Measurements from ENCODE around the gene CCDC126.
A peak's percentile ranks its signal among the peaks of the same experiment; 100 is the strongest.
"Not testable (repeated sequence)": the region's sequence is repeated elsewhere in the genome, so short reads cannot be mapped to it uniquely, and the experiment has no call there.

Gene CCDC126

GRCh38 chr7:23633417-23633816 lies 36.2 kb downstream of the CCDC126 start:
- no peak for DNase-seq

- no peak for DNase-seq
Observed at GRCh38 chr7:23645822-23646221, 48.6 kb downstream of the CCDC126 start.

DNA sequence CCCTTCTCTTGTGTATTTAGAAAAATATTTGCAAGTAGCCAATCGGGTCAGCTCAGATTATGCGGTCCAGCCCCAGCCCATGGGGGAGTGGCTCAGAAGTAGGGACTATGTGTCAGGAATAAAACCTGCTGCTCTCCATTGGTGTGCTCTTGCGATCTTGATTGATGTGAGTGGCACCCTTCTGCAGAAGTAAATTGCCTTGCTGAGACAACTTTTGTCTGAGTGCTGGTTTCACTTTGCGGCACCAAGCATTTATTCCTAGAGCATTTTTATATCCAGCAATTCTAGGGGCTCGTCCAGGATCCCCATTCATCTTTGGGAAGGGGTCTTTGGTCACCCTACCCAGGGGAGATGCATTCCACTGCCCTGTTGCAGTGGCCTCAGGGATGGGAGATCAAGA lies 56.8 kb downstream of the CCDC126 start:
- no peak for DNase-seq

DNA sequence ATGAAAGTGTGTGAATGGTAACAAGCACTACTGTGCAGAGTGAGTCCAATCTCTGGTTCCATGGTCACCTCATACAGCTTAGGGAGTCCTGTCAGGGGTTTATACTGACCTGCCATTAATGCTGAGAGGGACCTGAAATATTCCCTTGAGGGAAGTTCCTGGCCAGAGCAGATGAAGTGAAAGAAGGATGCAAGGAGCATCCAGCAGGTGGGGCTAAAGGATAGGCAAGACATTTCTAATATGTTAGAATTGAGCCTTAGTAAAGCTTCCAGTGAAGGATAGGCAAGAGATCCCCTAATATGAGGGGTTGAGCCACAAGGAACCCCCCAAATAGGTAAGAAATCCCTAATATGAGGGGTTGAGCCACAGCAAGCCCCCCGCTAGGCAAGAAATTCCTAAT lies 57.3 kb downstream of the CCDC126 start:
- no peak for DNase-seq

DNA sequence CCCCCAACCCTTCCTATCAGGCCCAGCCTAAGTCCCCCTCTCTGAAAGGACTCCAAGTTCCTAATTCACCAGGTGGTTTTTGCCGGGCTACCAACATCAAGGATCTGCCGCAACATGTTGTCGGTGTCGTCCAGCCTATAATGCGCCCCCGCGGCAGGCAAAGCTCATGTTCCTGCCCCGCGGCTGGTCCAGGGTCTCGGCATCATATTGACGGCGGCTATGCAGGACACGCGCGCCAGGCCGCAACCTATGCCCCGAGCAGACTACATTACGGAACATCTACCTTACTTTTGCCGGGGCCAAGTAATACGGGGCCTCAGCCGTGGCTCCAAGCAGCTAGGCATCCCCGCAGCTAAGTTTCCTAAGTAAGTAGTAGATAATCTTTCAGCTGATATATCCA lies 58.3 kb downstream of the CCDC126 start:
- DNase-seq, result no peak

GRCh38 chr7:23658831-23659427 lies 61.7 kb downstream of the CCDC126 start:
- no peak for DNase-seq

DNA sequence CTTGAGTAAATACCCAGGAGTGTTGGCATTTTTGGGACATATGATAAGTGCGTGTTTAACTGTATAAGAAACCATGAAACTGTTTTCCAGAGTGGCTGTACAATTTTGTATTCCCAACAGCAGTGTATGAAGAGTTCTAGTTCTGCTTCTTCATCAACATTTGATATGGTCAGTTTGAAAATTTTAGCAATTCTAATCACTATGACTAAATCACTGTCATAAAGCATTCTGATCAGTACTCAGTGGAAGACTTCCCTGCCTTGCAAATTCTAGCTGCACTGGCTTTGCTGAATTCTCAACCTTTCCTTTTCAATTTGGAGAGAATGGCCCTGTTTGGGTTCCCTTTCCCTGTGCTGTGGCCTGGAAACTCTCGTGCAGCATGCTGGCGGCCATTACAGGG lies 64.2 kb downstream of the CCDC126 start:
- DNase-seq, result no peak

- no peak for DNase-seq
Observed at GRCh38 chr7:23662124-23662983, 65.2 kb downstream of the CCDC126 start.

GRCh38 chr7:23662984-23663313 lies 65.8 kb downstream of the CCDC126 start:
- no peak for DNase-seq

GRCh38 chr7:23664122-23664521 lies 66.9 kb downstream of the CCDC126 start:
- no peak for DNase-seq

GRCh38 chr7:23672033-23672432 lies 74.9 kb downstream of the CCDC126 start:
- DNase-seq, result no peak

DNA sequence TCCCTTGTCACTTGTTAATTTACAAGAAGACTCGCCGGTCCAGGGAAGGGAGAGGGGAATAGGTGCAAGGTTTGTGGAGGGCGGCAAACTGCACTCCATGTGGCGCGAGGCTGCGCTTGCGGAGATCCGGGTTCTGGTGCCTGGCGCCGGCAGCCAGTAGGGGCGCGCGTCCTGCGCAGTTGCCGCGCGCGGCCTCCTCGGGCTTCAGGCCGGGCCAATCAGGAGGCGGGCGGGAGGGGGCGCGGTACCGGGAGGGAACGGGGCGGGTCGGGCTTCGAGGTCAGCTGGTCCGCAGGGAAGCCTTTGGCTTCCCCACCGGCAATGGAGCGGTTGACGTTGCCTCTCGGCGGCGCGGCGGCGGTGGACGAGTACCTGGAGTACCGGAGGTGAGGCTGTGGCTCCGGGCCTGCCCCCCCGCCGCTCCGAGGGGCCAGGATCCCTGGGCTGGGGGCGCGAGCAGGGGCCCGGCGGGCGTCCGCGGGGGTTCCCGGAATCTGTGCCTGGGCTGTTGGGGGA lies 82.8 kb downstream of the CCDC126 start, which contains the start of gene FAM221A:
Gene FAM221A, plus strand, starts transcription at position 302 of the 516 bp plus-strand sequence. Its CDS starts 20 bp downstream, at position 322.
- peak; percentile 94 for DNase-seq

- peak; percentile 78 for DNase-seq
Observed at GRCh38 chr7:23680414-23681405, 83.5 kb downstream of the CCDC126 start.

- not testable (repeated sequence) for DNase-seq
Observed at GRCh38 chr7:23684041-23684440, 86.9 kb downstream of the CCDC126 start.

DNA sequence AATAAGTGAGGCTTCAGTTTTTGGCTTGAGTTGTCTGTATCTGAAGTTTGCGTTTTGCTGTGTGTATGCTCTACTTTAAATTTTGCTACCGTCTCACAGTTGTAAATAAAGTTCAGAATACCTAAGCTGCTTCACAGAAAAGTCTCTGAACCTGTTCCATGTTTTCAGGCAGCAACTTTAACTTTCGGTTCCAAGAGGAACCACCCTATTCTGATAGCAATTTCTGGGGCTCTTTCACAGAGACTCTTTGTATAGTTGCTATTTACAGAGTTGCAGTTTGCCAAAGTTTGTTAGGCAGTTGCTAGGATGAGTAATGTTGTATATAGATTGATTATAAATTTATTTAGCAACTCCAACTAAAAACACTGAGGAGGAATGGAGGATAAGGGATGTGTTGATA lies 88.5 kb downstream of the CCDC126 start:
- DNase-seq, result no peak

- no peak for DNase-seq
Observed at GRCh38 chr7:23687011-23687410, 89.8 kb downstream of the CCDC126 start.

GRCh38 chr7:23689165-23689564 lies 92.0 kb downstream of the CCDC126 start:
- DNase-seq, result no peak

DNA sequence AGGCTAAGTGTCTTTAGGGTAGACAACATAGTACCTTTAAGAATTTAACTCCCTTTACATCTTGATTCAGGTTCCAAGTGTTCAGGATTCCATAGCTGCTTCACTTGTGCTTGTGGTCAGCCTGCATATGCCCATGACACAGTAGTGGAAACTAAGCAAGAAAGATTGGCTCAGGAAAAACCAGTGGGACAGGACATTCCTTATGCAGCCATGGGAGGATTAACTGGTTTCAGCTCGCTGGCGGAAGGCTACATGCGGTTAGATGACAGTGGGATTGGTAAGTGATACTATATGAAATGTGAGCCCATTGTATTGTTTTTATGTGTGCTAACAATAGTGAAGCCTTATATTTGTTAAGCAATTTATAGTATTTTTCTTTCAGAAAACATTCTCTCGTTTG lies 94.1 kb downstream of the CCDC126 start:
- no peak for DNase-seq

DNA sequence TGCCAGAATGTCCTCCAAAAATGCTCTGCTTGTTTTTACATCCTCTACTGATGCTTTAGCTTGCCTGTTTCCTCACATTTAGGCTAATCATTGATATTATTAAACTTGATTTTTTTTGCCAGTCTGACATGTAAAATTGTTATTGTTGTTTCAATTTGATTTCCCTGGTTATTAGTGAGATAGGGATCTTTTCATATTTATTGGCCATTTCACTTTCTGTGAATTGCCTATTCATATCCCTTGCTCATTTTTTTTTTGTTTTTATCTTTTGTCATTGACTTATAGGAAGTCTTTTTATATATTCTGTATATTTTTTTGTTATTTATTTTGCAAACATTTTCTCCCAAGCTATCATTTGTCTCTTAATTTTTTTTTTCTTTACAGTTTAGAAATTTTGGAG lies 96.0 kb downstream of the CCDC126 start:
- DNase-seq, result no peak

Data from activated effector memory CD4-positive, alpha-beta T cell treated with anti-CD3 and anti-CD28 coated beads, Interleukin-2, amount 50 U/mL, for 16 hours (primary cell).